GM18951 (cell line): ENCODE measurements around the gene CCDC15.

ENCODE experiments used
- POLR2A ChIP-seq: IDR thresholded peaks from 4 replicates; pipeline ENCODE4 v1.6.1; 2011; ENCODE audit warnings: mild to moderate bottlenecking; ENCODE audit not compliant: insufficient read length, insufficient read depth; ENCODE audit errors: extremely low read depth
- in situ Hi-C: fragments of 300-500 bp; cut with MboI; formaldehyde crosslinking; loops from one replicate; pipeline ENCODE4 v1.12.0; 2022; ENCODE audit warnings: low sequenced_read_pairs, mixed read lengths, inconsistent platforms; ENCODE audit not compliant: unreplicated experiment

CCDC15 gene

DNA sequence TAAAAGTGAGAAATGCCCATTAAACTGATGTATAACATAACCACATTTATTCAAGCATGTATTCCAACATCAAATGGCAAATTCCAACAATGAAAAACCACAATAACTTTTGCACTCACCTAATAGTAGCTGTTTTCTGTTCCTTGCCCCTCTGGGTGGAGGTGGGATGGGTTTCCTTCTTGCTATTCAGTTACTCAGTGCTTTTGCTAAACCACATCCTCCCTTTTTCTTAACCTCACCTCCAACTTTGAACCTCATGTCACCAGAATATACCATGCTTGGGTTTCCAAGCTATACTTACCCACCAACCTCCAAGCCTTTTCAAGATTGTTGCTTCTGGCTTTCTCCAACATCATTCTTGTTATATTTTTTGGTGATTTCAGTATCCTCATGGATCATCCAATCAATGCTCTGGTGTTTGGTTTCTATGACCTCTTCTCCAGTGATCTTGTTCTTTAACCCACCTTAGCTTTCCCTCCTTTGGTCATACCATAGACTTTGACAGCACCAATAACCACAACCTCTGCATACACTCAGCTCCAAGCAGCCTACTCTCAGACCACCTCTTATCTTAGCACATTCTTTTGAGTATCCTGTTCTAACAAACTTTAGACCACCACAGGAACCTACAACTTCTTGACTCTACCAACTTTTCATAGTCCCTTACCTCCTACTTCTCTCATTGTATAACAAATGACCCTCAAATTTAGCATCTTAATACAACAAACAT is 3.2 kb upstream of the CCDC15 start:
- no peak for TF ChIP-seq POLR2A
- in situ Hi-C loops: loop anchor here (25.0 kb wide), 1 partner anchor 387 kb away; no protein-coding TSS in a partner anchor

DNA sequence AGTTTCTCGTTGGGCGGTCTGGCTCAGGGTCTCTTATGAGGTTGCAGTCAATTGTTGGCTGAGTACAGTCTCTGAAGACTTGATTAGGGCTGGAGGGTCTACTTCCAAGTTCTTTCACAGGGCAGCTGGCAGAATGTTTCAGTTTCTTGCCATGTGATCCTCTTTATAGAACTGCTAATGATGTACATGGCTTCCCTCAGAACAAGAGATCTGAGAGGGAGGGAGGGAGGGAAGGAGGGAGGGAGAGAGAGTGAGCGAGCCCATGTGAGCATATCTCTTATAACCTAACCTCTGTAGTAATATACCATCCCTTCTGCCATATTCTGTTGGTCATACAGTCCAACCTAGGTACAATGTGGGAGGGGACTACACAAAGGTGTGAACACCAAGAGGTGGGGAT is 2.7 kb upstream of the CCDC15 start:
- in situ Hi-C loops: loop anchor here (25.0 kb wide), 1 partner anchor 386 kb away; no protein-coding TSS in a partner anchor

GRCh38 chr11:124954590-124954955 is 571 bp downstream of the CCDC15 start:
- in situ Hi-C loops: loop anchor here (25.0 kb wide), 1 partner anchor 383 kb away; no protein-coding TSS in a partner anchor
- no peak for TF ChIP-seq POLR2A

More for the DNA sequence above, 2.7 kb upstream of the CCDC15 start:
- TF ChIP-seq POLR2A: no peak

GRCh38 chr11:124955035-124955434 is 1.0 kb downstream of the CCDC15 start:
- TF ChIP-seq POLR2A: no peak

GRCh38 chr11:124961972-124962609 is 8.1 kb downstream of the CCDC15 start:
- in situ Hi-C loops: loop anchor here (25.0 kb wide), 1 partner anchor 375 kb away; no protein-coding TSS in a partner anchor
- no peak for TF ChIP-seq POLR2A

More at GRCh38 chr11:124955035-124955434, 1.0 kb downstream of the CCDC15 start:
- in situ Hi-C loops: loop anchor here (25.0 kb wide), 1 partner anchor 382 kb away; no protein-coding TSS in a partner anchor

DNA sequence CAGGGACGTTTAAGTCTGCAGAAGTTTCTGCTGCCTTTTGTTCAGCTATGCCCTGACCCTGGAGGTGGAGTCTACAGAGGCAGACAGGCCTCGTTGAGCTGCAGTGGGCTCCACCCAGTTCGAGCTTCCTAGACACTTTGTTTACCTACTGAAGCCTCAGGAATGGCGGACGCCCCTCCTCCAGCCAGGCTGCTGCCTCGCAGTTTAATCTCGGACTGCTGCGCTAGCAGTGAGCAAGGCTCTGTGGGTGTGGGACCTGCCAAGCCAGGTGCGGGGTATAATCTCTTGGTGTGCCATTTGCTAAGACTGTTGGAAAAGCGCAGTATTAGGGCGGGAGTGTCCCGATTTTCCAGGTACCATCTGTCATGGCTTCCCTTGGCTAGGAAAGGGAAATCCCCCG is 14.2 kb downstream of the CCDC15 start:
- in situ Hi-C loops: loop anchor here (25.0 kb wide), 1 partner anchor 369 kb away; no protein-coding TSS in a partner anchor

GRCh38 chr11:124970925-124971324 is 16.9 kb downstream of the CCDC15 start:
- no peak for TF ChIP-seq POLR2A
- in situ Hi-C loops: loop anchor here (10.0 to 25.0 kb wide), 2 partner anchors 174 to 366 kb away; no protein-coding TSS in a partner anchor

- in situ Hi-C loops: loop anchor here (10.0 to 25.0 kb wide), 2 partner anchors 173 to 365 kb away; no protein-coding TSS in a partner anchor
- TF ChIP-seq POLR2A: no peak
These were observed 17.8 kb downstream of the CCDC15 start for GRCh38 chr11:124971810-124972209.

GRCh38 chr11:124976531-124976930 is 22.5 kb downstream of the CCDC15 start:
- in situ Hi-C loops: loop anchor here (10.0 kb wide), 1 partner anchor 168 kb away; no protein-coding TSS in a partner anchor

DNA sequence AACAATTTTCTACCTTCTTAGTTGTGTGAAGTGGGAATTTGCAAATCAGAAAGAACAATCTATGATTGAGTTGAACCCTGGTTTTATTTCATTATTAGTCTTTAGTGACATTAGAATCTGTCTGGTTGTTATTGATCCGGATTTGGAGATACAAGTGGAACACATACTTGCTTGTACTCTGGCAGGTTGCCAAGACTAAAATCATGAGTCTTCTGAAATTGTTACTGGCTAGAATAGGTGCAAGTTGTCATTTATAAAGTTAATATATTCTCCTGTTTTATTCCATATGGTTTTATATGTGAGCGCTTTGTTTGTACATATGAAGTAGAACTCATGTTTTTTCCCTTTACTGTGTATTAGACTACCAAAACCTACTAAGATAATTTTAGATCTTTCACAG is 23.0 kb downstream of the CCDC15 start:
- no peak for TF ChIP-seq POLR2A
- in situ Hi-C loops: loop anchor here (10.0 kb wide), 1 partner anchor 168 kb away; no protein-coding TSS in a partner anchor

More at GRCh38 chr11:124976531-124976930, 22.5 kb downstream of the CCDC15 start:
- no peak for TF ChIP-seq POLR2A

DNA sequence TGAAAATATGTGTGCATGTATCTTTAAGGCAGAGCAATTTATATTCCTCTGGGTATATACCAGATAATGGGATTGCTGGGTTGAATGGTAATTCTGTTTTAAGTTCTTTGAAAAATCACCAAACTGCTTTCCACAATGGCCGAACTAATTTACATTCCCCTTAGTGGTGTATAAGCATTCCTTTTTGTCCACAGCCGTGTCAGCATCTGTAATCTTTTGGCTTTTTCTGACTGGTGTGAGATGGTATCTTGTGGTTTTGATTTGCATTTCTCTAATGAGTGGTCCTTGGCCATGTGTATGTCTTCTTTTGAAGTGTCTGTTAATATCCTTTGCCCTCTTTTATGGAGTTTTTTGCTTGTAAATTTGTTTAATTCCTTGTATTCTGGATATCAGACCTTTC is 24.3 kb downstream of the CCDC15 start:
- TF ChIP-seq POLR2A: no peak
- in situ Hi-C loops: loop anchor here (10.0 kb wide), 1 partner anchor 166 kb away; no protein-coding TSS in a partner anchor

- in situ Hi-C loops: no loop called here
- no peak for TF ChIP-seq POLR2A
These were observed 28.0 kb downstream of the CCDC15 start for GRCh38 chr11:124982043-124982442.

GRCh38 chr11:124983674-124984511 is 29.9 kb downstream of the CCDC15 start:
- TF ChIP-seq POLR2A: no peak

More at GRCh38 chr11:124983674-124984511, 29.9 kb downstream of the CCDC15 start:
- in situ Hi-C loops: no loop called here
